ENCODE data around the gene ADCY9. TPM values are rescaled to one million over a fixed set of nuclear protein-coding genes. Genes with fewer than 3 reads are reported as not detected.

Gene ADCY9
- total RNA-seq, 1 experiment from 2014 or later = 11.5 TPM

DNA sequence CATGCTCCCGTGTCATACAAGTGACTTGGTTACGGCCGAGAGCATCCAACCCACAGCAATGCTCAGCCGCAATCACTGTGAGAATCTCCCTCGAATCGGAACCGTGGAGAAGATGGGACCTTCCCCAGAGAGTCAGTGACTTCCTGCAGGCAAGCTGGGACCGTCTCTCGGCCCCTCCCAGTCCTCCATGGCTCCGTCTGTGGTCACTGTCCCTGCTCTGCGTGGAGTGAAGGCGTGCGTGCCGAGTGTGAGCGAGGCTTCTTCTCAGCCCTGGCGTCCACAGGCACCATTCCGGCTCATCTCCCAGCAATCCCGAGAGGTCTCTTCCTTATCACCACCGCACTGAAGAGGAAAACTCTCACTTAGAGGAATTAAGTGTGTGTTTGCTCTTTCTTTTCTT is 113.1 kb downstream of the ADCY9 start:
- Mint-ChIP-seq H3K9me3 (no peaks in the 10 kb centered on the region), H3K36me3 (no peaks in the 10 kb centered on the region), H3K4me1 (peaks cover 35% of the 10 kb centered on the region), H3K4me3 (no peak overlapping the region), H3K27ac (peak overlapping the region; percentile 92), H3K27me3 (ENCODE audit: low read depth) (no peaks in the 10 kb centered on the region)
- ChIA-PET CTCF (interaction anchor here (1.4 kb wide), 1 partner anchor 401 kb away, joined by 4 read pairs; no protein-coding TSS in a partner anchor), POLR2A (interaction anchor here (0.7 kb wide), 1 partner anchor 131 kb away, joined by 7 read pairs; no protein-coding TSS in a partner anchor)
- TF ChIP-seq ZNF232 (CRISPR knock-in tag; IDR thresholded peaks at IDR 0.05) = no peak
- TF ChIP-seq, protein P1, sequence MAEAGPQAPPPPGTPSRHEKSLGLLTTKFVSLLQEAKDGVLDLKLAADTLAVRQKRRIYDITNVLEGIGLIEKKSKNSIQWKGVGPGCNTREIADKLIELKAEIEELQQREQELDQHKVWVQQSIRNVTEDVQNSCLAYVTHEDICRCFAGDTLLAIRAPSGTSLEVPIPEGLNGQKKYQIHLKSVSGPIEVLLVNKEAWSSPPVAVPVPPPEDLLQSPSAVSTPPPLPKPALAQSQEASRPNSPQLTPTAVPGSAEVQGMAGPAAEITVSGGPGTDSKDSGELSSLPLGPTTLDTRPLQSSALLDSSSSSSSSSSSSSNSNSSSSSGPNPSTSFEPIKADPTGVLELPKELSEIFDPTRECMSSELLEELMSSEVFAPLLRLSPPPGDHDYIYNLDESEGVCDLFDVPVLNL (CRISPR knock-in tag; IDR thresholded peaks at IDR 0.05; ENCODE audit: borderline replicate concordance, low read depth) = no peak
- no peak for ATAC-seq
- no peak for DNase-seq (ENCODE audit: low spot score)

DNA sequence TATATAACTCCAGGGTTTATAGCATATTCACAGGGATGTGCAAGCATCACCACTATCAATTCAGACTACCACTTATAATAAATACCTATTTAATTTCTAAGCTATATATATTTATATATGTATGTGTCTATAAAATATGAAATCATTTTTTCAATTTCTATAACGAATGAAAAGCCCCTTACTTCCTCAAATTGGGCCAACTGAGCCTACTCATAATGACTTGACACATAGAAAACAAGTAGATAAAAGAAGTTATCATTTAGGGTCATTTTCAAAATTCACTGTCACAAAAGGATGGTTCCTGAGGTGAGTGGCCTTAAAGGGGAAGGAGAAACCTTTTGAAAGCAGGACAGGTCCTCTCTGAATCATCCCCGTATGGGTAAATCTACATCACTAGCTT is 114.1 kb downstream of the ADCY9 start:
- no peak overlapping the region for H3K4me3 Mint-ChIP-seq
- no peak overlapping the region for H3K27ac Mint-ChIP-seq
- CTCF ChIA-PET = no interaction called here

More for the DNA sequence above, 114.1 kb downstream of the ADCY9 start:
- H3K4me1 Mint-ChIP-seq = peaks cover 27% of the 10 kb centered on the region
- H3K27me3 Mint-ChIP-seq (ENCODE audit: low read depth) = no peaks in the 10 kb centered on the region
- H3K36me3 Mint-ChIP-seq = no peaks in the 10 kb centered on the region
- POLR2A ChIA-PET = no interaction called here
- ATAC-seq (no peak), DNase-seq (ENCODE audit: low spot score) (no peak)
- TF ChIP-seq KAT7 (CRISPR knock-in tag; IDR thresholded peaks at IDR 0.05; ENCODE audit: borderline replicate concordance) = no peak
- TF ChIP-seq SMAD3 (CRISPR knock-in tag; IDR thresholded peaks at IDR 0.05; ENCODE audit: borderline replicate concordance) = no peak
- TF ChIP-seq, protein P2, sequence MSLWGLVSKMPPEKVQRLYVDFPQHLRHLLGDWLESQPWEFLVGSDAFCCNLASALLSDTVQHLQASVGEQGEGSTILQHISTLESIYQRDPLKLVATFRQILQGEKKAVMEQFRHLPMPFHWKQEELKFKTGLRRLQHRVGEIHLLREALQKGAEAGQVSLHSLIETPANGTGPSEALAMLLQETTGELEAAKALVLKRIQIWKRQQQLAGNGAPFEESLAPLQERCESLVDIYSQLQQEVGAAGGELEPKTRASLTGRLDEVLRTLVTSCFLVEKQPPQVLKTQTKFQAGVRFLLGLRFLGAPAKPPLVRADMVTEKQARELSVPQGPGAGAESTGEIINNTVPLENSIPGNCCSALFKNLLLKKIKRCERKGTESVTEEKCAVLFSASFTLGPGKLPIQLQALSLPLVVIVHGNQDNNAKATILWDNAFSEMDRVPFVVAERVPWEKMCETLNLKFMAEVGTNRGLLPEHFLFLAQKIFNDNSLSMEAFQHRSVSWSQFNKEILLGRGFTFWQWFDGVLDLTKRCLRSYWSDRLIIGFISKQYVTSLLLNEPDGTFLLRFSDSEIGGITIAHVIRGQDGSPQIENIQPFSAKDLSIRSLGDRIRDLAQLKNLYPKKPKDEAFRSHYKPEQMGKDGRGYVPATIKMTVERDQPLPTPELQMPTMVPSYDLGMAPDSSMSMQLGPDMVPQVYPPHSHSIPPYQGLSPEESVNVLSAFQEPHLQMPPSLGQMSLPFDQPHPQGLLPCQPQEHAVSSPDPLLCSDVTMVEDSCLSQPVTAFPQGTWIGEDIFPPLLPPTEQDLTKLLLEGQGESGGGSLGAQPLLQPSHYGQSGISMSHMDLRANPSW (CRISPR knock-in tag; conservative IDR thresholded peaks at IDR 0.05; ENCODE audit: low read depth) = no peak
- TF ChIP-seq, protein P3, sequence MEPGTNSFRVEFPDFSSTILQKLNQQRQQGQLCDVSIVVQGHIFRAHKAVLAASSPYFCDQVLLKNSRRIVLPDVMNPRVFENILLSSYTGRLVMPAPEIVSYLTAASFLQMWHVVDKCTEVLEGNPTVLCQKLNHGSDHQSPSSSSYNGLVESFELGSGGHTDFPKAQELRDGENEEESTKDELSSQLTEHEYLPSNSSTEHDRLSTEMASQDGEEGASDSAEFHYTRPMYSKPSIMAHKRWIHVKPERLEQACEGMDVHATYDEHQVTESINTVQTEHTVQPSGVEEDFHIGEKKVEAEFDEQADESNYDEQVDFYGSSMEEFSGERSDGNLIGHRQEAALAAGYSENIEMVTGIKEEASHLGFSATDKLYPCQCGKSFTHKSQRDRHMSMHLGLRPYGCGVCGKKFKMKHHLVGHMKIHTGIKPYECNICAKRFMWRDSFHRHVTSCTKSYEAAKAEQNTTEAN (CRISPR knock-in tag; IDR thresholded peaks at IDR 0.05) = no peak
- no peak for TF ChIP-seq FOXJ3 (CRISPR knock-in tag; IDR thresholded peaks at IDR 0.05; ENCODE audit: borderline replicate concordance)
- no peak for TF ChIP-seq ZNF317 (CRISPR knock-in tag; IDR thresholded peaks at IDR 0.05; ENCODE audit: borderline replicate concordance, low read depth)
- TF ChIP-seq RELA (CRISPR knock-in tag; IDR thresholded peaks at IDR 0.05; ENCODE audit: borderline replicate concordance) = no peak
- TF ChIP-seq, protein P4, sequence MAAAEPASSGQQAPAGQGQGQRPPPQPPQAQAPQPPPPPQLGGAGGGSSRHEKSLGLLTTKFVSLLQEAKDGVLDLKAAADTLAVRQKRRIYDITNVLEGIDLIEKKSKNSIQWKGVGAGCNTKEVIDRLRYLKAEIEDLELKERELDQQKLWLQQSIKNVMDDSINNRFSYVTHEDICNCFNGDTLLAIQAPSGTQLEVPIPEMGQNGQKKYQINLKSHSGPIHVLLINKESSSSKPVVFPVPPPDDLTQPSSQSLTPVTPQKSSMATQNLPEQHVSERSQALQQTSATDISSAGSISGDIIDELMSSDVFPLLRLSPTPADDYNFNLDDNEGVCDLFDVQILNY (CRISPR knock-in tag; IDR thresholded peaks at IDR 0.05) = no peak
- no peak for TF ChIP-seq ZNF423 (CRISPR knock-in tag; IDR thresholded peaks at IDR 0.05)
- TF ChIP-seq, protein P5, sequence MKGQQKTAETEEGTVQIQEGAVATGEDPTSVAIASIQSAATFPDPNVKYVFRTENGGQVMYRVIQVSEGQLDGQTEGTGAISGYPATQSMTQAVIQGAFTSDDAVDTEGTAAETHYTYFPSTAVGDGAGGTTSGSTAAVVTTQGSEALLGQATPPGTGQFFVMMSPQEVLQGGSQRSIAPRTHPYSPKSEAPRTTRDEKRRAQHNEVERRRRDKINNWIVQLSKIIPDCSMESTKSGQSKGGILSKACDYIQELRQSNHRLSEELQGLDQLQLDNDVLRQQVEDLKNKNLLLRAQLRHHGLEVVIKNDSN (CRISPR knock-in tag; IDR thresholded peaks at IDR 0.05) = no peak
- TF ChIP-seq ZNF671 (CRISPR knock-in tag; IDR thresholded peaks at IDR 0.05) = no peak
- TF ChIP-seq ZNF232 (CRISPR knock-in tag; IDR thresholded peaks at IDR 0.05) = no peak
- TF ChIP-seq, protein P6, sequence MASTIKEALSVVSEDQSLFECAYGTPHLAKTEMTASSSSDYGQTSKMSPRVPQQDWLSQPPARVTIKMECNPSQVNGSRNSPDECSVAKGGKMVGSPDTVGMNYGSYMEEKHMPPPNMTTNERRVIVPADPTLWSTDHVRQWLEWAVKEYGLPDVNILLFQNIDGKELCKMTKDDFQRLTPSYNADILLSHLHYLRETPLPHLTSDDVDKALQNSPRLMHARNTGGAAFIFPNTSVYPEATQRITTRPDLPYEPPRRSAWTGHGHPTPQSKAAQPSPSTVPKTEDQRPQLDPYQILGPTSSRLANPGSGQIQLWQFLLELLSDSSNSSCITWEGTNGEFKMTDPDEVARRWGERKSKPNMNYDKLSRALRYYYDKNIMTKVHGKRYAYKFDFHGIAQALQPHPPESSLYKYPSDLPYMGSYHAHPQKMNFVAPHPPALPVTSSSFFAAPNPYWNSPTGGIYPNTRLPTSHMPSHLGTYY (CRISPR knock-in tag; IDR thresholded peaks at IDR 0.05) = no peak
- no peak for TF ChIP-seq SOX15 (CRISPR knock-in tag; IDR thresholded peaks at IDR 0.05)
- TF ChIP-seq ATF1 (CRISPR knock-in tag; IDR thresholded peaks at IDR 0.05) = no peak
- TF ChIP-seq NFYB (CRISPR knock-in tag; conservative IDR thresholded peaks at IDR 0.05; ENCODE audit: low read depth) = no peak
- TF ChIP-seq CBFB (CRISPR knock-in tag; IDR thresholded peaks at IDR 0.05; ENCODE audit: low read depth) = no peak
- TF ChIP-seq OVOL2 (CRISPR knock-in tag; IDR thresholded peaks at IDR 0.05; ENCODE audit: borderline replicate concordance) = no peak
- no peak for TF ChIP-seq IRF2 (CRISPR knock-in tag; IDR thresholded peaks at IDR 0.05; ENCODE audit: borderline replicate concordance, low read depth)
- TF ChIP-seq SP1 (CRISPR knock-in tag; conservative IDR thresholded peaks at IDR 0.05) = no peak
- no peaks in the 10 kb centered on the region for H3K9me3 Mint-ChIP-seq
